TTC549 (cell line): ENCODE data around the gene PIBF1.
"Not testable (repeated sequence)": the region's sequence is repeated elsewhere in the genome, so short reads cannot be mapped to it uniquely, and the experiment has no call there.

ENCODE experiments used
- FAIRE-seq: peaks from 2 replicates; lab custom pipeline; 2012; peaks lifted over from hg19 to GRCh38; lab: Jason Lieb, UNC

Gene PIBF1

GRCh38 chr13:73018336-73018735 is 236.4 kb downstream of the PIBF1 start:
- FAIRE-seq, result no peak

GRCh38 chr13:73025217-73026012 is 243.5 kb downstream of the PIBF1 start:
- no peak for FAIRE-seq

- no peak for FAIRE-seq
Measured at GRCh38 chr13:73034901-73035300, 253.0 kb downstream of the PIBF1 start.

- FAIRE-seq, result no peak
Measured at GRCh38 chr13:73035660-73036059, 253.7 kb downstream of the PIBF1 start.

GRCh38 chr13:73036566-73036965 is 254.6 kb downstream of the PIBF1 start:
- FAIRE-seq, result no peak

GRCh38 chr13:73038064-73038463 is 256.1 kb downstream of the PIBF1 start:
- FAIRE-seq, result no peak

GRCh38 chr13:73039201-73040108 is 257.5 kb downstream of the PIBF1 start:
- no peak for FAIRE-seq

GRCh38 chr13:73040484-73040883 is 258.6 kb downstream of the PIBF1 start:
- FAIRE-seq, result no peak

GRCh38 chr13:73040968-73041596 is 259.1 kb downstream of the PIBF1 start:
- no peak for FAIRE-seq

- FAIRE-seq, result no peak
Measured at GRCh38 chr13:73045031-73045430, 263.1 kb downstream of the PIBF1 start.

GRCh38 chr13:73048615-73049014 is 266.7 kb downstream of the PIBF1 start:
- not testable (repeated sequence) for FAIRE-seq

- no peak for FAIRE-seq
Measured at GRCh38 chr13:73054712-73055111, 272.8 kb downstream of the PIBF1 start.

GRCh38 chr13:73055813-73056564 is 274.1 kb downstream of the PIBF1 start:
- no peak for FAIRE-seq

- no peak for FAIRE-seq
Measured at GRCh38 chr13:73056565-73056962, 274.6 kb downstream of the PIBF1 start.

- no peak for FAIRE-seq
Measured at GRCh38 chr13:73057284-73058063, 275.5 kb downstream of the PIBF1 start.

- no peak for FAIRE-seq
Measured at GRCh38 chr13:73058064-73058313, 276.1 kb downstream of the PIBF1 start.

- no peak for FAIRE-seq
Measured at GRCh38 chr13:73058432-73058735, 276.5 kb downstream of the PIBF1 start.

- no peak for FAIRE-seq
Measured at GRCh38 chr13:73058736-73059459, 277.0 kb downstream of the PIBF1 start, which contains the start of gene KLF5. Gene KLF5, plus strand, starts transcription at chr13:73059005. Its CDS starts 323 bp downstream, at chr13:73059328.

GRCh38 chr13:73059460-73060250 is 277.7 kb downstream of the PIBF1 start:
- no peak for FAIRE-seq
